ENCODE measurements around the gene LAPTM5. TPM values are rescaled to one million over a fixed set of nuclear protein-coding genes. Genes with fewer than 3 reads are reported as not detected.

Gene LAPTM5
- total RNA-seq, 1 experiment from 2014 or later, result 1.5 TPM

DNA sequence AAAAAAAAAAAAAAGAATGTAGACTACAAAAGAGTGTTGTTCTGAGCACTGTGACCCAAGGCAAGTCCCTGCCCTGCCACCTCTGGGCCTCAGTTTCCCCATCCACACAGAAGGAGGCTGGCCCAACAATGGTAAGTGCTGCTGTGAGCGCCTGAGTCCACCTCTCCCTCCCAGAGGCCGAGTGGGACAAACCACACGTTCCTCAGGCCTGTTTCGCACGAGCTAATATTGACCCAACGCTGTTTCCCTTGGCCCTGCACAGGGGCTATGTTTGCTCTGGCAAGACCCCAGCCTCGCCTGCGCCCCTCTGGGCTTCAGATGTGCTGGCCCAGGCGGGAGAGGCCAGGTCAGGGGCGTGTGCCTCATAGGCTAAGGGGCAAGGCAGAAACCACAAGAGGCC is 12.6 kb upstream of the LAPTM5 start:
- TF ChIP-seq, protein P1, sequence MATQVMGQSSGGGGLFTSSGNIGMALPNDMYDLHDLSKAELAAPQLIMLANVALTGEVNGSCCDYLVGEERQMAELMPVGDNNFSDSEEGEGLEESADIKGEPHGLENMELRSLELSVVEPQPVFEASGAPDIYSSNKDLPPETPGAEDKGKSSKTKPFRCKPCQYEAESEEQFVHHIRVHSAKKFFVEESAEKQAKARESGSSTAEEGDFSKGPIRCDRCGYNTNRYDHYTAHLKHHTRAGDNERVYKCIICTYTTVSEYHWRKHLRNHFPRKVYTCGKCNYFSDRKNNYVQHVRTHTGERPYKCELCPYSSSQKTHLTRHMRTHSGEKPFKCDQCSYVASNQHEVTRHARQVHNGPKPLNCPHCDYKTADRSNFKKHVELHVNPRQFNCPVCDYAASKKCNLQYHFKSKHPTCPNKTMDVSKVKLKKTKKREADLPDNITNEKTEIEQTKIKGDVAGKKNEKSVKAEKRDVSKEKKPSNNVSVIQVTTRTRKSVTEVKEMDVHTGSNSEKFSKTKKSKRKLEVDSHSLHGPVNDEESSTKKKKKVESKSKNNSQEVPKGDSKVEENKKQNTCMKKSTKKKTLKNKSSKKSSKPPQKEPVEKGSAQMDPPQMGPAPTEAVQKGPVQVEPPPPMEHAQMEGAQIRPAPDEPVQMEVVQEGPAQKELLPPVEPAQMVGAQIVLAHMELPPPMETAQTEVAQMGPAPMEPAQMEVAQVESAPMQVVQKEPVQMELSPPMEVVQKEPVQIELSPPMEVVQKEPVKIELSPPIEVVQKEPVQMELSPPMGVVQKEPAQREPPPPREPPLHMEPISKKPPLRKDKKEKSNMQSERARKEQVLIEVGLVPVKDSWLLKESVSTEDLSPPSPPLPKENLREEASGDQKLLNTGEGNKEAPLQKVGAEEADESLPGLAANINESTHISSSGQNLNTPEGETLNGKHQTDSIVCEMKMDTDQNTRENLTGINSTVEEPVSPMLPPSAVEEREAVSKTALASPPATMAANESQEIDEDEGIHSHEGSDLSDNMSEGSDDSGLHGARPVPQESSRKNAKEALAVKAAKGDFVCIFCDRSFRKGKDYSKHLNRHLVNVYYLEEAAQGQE (IDR thresholded peaks at IDR 0.05; ENCODE audit: low read depth), result no peak
- TF ChIP-seq SRF (IDR thresholded peaks at IDR 0.05; ENCODE audit: low read depth) (no peak), YY1 (IDR thresholded peaks at IDR 0.05; ENCODE audit: extremely low read depth, insufficient replicate concordance, low read depth, low read length) (no peak), ZFX (IDR thresholded peaks at IDR 0.05) (no peak), EGR1 (IDR thresholded peaks at IDR 0.05; ENCODE audit: low read depth) (no peak), RAD21 (IDR thresholded peaks at IDR 0.05; ENCODE audit: low read depth) (no peak), POLR2A (IDR thresholded peaks at IDR 0.05; ENCODE audit: borderline replicate concordance, extremely low read depth, insufficient read depth, insufficient read length) (no peak)
- DNase-seq (ENCODE audit: low read depth, low spot score), result no peak
- Histone ChIP-seq H2AFZ (ENCODE audit: low read depth, low read length, poor library complexity, severe bottlenecking) (no peak overlapping the region), H3K4me1 (ENCODE audit: control insufficient read depth in 1 of 2, insufficient read depth in 2 of 2, low read length in 2 of 2) (no peaks in the 10 kb centered on the region), H3K9me2 (ENCODE audit: insufficient read depth) (no peaks in the 10 kb centered on the region), H3K9me3 (ENCODE audit: control insufficient read depth in 1 of 2, insufficient read depth in 1 of 2, low read depth in 1 of 2, low read length in 2 of 2) (no peaks in the 10 kb centered on the region), H3K4me2 (ENCODE audit: low read length) (no peak overlapping the region), H3K4me3 (replicated peaks in 1 of 2; ENCODE audit: low read depth in 1 of 2, low read length in 2 of 2) (no peak overlapping the region), H3K27me3 (ENCODE audit: insufficient read depth, low read length) (no peaks in the 10 kb centered on the region), H3K79me2 (ENCODE audit: insufficient read depth, low read length) (no peaks in the 10 kb centered on the region), H4K20me1 (ENCODE audit: insufficient read depth) (no peaks in the 10 kb centered on the region), H3K27ac (ENCODE audit: low read depth, low read length) (no peak overlapping the region), H3K36me3 (ENCODE audit: control insufficient read depth in 1 of 2, insufficient read depth in 2 of 2, low read length in 2 of 2) (no peaks in the 10 kb centered on the region), H3K9ac (ENCODE audit: low read length) (no peak overlapping the region)
- POLR2A ChIA-PET, result no interaction called here
- RAD21 ChIA-PET (ENCODE audit: low non-redundant PET in 1 of 2, low total read pairs in 2 of 2, uncharacterized antibody in 2 of 2, unreplicated experiment in 2 of 2), result no interaction called here
- CTCF ChIA-PET, result interaction anchor here (1.2 kb wide), 1 partner anchor 52 kb away, joined by 3 read pairs; no protein-coding TSS in a partner anchor
- no peak for ATAC-seq
- no TSS peak for BruUV-seq (replicated peaks)
- intact Hi-C loops (cut with micrococcal nuclease), result no loop called here

Data from HCT116 (cell line).